ENCODE results near the gene KLHL30.

Gene KLHL30, protein sequence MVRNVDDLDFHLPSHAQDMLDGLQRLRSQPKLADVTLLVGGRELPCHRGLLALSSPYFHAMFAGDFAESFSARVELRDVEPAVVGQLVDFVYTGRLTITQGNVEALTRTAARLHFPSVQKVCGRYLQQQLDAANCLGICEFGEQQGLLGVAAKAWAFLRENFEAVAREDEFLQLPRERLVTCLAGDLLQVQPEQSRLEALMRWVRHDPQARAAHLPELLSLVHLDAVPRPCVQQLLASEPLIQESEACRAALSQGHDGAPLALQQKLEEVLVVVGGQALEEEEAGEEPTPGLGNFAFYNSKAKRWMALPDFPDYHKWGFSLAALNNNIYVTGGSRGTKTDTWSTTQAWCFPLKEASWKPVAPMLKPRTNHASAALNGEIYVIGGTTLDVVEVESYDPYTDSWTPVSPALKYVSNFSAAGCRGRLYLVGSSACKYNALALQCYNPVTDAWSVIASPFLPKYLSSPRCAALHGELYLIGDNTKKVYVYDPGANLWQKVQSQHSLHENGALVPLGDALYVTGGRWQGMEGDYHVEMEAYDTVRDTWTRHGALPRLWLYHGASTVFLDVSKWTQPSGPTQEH

DNA sequence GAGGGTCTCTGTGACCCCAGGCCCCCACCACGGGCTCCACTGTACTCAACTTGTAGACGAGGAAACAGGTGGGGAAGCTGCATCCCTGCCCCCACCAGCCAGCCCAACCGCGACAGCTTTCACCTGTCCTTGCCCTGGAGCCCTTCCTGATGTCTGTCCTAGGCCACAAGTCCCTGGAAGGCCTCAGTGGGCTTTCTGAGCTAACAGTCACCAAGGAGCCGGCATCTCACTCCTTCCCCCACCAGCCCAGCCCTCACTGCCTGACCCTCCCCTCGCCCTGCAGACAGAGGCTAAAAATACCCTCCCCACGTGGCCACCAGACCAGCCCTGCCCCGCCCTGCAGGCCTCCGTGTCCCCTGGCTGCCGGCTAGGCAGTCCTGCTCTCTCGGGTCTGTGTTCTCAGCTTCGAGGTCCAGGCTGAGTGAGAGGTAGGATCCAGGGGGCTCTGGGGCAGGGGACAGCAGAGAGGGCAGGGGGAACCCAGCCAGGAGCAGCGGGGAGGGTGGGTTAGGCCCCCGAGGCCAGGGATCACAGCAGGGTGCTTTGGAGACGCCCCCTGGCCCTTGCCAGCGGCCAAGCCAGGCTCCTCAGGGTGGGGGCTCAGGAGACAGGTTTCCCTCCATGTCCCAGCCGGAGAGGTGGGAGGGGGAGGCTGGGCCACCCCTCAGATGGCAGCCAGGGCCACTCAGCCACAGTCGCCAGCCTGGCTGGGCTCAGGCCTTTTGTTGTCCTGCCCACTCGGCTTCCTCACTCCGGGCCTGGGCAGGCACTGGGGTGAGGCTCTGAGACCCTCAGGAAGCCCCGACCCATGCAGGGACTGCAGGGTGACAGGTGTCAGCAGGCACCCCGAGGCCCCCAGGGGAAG lies at the start of gene KLHL30:
Gene KLHL30 (plus strand): TSS at position 338 of the 865 bp plus-strand sequence. CDS start 2,087 bp downstream, outside the sequence.
- no peak for DNase-seq

DNA sequence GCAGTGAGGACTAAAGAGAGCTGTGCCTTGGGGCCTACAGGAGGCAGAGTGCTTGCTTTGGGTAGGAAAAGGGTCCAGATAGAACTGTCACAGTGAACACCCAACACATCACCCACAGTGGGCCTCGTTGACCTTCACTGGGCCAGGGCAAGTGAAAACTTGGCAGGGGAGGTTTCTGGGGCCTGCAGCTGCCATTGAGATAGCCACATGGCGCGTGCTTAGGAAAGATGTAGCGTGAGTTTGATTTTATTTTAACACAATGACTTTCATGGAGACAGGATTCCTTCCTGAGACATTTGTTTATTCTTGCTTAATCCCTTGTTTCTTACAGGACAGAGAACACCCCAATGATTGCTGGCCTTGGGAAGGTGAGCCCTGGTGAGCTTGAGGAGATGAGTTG lies 47.6 kb upstream of the KLHL30 start:
- DNase-seq: no peak

DNA sequence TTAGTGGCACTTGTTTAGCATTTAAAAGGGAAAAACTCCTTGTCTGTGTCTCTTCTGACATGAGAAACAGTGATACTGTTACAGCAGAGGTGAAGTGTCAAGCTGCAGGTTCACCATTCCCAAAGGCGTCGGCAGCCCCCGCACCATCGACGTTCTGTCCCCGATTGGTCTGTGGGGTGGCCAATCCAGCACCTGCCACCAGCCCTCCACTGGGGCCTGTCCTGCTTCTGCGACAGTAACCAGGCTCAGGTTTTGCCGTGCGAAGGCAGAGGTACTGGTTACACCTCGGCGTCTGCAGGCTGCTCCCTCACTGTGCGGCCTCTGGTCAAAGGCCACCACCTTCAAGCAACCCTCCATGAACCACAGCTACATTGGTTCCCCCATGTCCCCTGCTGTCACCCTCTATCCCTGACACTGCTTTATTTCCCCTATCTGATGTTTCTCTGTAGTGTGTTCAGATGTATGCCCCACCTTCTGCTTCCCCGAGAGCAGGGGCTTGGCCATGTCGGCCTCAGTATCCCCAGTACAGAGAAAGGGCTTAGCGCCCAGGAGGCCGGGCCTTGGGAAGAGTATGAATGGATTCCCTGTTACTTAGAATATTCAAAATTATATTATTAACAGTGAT lies 46.9 kb upstream of the KLHL30 start:
- DNase-seq: no peak

DNA sequence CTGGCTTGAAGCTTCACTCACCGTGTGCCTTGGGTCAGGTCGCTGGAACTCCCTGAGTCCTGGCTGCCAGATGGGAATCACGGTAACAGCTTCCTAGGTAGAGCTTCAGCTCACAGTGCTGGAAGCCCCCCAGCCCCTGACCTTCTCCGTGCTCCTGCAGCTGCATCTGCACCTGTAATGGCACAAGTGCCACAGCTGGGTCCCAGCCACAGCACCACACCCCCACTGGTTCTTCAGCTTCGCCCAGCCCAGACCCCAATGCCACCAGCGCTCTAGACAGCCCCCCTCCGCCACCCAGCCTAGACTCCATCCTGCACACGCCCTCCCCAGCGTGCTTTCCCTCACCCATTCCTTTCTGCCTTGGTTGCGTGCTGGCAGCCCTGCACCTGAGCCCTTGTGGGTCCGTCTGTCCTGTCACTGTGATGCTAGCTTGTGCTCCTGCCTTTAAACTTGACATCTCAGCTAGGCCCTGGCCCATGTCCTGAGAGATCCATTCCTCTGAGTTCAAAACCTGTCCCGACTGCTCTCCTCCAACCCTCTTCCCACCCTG lies 45.9 kb upstream of the KLHL30 start:
- DNase-seq: no peak

DNA sequence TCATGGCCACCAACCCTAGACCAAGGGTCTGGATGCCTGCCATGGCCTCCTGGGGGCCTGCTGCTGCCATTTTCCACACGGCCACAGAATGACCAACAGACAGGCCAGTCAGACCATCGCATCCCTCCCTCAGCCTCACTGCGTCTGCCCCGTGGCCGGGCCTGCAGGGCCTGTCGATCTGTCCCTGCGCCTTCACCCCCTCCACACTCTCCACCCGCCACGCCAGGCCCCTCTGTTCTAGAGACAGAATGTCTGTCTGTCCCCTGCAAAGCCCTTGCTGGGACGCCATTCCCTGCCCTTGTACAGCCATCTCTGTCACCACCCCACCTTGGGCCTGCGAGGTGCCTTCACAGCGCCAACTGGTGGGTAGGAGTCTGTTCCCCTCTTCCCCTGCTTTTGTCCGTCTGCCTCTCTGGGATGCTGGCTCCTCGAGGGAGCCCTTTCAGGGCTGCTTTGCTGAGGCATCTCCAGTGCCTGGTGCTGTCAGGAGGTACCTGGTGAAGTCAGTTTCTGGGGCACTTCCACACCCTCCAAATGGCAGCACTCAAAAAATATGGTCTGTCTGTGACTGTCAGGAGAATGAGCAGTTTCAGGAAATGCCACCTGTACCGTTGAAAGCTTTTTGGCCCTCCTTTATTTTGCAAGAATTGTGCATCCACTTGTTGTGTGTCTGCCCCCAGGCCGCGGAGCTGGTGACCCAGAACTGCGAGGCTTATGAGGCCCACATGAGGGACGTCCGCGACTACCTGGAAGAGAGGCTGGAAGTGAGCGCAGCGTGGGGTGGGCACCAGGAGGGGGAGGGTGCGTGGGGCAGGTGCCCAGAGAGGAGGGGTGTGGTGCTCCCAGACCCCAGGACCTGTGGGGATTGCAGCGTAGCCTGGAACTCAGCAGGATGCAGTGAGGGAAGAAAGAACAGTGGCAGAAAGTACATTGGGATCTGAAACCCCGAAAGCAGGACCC lies 45.0 kb upstream of the KLHL30 start:
- no peak for DNase-seq

DNA sequence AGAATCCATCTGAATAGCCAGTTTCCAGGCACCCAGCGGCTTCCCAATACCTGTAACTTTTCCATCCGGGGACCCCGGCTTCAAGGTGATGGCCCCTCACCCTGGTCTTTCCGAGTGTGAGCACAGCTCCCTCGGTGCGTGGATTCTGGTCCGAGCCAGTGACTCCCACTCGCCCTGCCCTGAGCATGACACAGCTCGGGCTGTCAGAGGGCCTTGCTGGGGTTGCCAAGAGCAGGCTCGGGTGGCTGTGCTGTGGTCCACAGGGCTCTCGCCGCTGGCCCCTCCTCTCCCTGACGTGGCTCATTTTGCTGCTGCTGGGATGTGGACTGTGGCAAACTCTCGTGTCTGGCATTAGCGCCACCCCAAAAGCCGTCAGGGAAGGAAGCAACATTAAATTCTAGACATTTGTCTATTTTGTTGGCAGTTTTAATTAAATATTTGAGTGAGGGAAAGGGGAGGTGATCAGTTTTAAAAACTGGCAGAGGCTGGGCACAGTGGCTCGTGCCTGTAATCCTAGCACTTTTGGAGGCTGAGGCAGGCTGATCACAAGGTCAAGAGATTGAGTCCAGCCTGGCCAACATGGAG lies 43.9 kb upstream of the KLHL30 start:
- DNase-seq: no peak

DNA sequence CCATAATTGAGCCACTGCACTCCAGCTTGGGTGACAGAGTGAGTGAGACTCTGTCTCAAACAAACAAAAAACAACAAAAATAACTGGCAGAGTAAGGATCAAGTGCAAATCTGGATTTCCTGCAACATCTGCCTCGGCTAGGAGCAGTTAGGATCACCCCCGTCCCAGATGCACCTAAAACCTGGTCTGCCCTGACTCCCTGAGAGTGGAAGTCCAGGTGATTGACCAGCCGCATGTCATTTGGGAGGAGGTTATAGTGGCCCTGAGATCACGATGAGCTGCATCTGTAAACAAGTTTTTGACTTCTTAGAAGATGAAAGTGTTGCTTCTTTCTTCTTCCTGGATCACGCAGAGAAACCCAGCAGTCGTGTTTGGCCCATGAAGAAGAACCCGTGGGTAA lies 43.3 kb upstream of the KLHL30 start:
- no peak for DNase-seq

DNA sequence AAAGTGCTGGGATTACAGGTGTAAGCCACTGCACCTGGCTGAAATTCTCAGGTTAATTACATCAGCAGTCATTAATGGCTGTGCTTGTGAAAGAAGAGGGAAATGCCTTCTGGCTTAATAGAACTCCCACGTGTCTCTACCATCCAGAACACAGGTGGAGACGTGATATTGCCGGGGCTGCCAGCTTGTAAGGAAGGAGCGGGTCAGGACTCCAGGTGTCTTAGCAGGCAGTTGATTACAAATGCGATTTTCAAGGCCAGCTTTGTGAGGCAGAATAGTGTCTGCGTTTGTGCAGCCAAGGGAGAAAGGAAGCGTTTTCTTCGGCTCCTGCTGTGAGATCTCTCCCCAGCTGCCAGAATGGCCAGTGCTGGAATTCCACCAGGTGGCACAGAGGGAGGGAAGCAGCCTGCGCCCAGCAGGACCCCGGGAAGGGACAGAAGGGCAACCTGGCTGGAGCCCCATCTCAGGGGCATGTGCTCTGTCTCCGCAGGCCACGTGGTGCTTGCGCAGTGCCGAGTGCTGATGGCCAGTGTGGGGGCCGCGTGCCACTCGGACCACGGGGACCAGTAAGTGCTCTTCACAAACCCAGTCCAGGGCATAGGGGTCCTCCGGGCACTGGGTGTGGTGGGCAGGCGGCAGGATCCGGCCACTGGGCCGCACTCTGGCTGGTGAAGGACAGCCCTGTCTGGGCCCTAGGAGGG lies 42.0 kb upstream of the KLHL30 start:
- DNase-seq: no peak

DNA sequence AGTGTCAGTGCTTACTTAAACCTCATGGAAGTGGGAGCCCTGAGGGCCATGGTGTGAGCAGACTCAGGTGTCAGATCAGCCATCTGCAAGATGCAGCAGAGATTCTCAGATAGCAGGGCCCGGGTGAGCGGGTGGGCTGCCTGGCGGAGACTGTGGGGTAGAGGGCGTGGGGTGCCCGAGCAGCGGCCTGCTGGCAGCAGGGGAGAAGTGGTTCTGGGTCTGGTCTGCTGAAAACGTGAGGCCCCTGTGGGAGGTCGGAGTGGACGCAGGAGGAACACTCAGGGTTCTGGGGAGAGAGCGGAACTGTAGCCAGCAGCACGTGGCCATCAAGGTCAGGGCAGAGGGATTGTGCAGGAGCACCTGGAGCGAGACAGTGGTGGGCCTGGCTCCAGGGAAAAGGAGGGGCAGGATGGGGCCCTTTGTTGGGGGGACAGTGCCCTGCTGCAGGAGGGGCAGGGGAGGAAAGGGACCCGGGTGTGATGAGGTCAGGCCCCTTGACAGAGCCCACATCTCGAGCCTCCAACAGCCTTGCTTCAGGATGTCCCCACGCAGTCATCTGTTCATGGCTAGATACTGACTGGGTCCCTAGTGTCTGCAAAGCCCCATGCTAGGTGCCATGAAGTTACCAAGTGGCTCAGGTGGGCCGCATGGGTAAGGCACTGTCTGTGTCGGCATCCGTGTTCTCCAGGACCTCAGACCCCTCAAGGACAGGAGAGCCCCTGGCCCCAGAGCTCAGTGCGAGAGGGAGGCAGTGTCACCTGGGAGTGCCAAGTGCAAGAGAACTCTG lies 41.1 kb upstream of the KLHL30 start:
- DNase-seq: no peak

DNA sequence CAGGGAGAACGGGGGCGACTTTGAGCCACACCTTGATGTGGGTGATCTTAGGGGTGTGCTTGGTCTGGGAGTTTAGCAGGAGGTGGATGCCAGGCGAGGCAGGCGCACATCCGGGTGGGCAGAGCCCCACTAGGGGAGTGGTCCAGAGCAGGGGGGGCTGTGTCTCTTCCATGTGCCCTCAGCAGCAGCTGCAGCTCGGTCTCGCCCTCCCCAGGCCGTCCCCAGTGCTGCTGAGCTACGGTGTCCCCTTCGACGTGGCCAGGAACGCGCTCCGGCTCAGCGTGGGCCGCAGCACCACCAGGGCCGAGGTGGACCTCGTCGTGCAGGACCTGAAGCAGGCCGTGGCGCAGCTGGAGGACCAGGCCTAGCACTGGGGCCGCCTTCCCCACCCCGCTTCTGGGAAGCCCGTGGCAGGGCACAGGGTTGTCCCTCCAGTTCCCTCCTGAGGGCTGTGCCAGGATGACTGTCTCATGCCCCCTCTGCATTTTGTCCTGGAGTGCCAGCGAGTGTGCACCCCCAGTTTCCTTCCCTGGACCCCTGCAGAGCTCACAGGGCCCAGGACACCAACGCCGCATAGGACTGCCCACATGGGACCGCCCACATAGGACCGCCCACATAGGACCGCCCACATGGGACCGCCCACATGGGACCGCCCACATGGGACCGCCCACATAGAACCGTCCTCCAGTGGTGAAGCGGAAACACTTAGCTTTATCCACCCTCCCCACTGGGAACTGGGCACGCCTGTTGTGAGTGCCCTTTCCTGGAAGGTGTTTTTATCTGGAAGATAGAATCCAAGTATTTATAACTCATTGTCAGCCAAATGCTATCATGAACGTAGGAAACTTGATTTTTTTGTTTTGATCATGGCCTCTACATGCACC lies 40.2 kb upstream of the KLHL30 start:
- no peak for DNase-seq

DNA sequence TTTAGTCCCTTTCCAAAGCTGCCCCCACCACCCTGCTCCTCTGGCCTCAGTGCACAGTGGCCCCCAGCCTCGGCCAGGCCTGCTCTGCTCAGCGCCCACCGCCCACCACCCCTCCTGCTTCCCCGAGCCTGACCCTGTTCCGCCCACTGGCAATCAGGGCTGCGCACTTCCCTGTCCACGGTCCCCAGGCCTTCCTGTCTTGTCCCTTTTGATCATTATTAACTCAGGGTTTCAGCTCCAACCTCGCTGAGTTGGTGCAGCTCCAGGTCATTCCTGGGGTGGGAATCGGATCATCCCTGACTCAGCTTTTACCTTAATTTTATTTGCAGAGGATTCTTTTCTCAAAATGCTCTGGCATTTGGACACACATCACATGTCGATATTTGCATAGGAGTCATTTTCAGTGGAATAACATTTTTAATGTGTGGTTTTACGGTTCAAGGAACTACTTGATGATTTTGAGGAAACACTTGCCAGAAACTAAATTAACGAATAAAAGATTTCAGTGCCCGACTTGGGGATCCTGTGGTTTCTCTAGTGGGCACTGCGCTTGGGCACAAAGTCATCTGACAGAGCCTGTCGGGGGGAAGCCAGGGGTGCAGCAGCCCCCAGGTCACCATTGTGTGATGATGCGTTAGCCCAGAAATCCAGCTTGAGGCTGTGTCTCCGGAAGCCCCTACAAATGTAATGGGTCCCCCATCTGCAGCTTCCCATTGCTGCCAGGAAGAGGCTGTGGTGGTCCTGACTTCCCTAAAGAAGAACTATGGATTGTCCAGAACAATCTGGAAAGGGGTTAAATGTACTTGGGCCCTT lies 39.4 kb upstream of the KLHL30 start:
- DNase-seq: no peak

DNA sequence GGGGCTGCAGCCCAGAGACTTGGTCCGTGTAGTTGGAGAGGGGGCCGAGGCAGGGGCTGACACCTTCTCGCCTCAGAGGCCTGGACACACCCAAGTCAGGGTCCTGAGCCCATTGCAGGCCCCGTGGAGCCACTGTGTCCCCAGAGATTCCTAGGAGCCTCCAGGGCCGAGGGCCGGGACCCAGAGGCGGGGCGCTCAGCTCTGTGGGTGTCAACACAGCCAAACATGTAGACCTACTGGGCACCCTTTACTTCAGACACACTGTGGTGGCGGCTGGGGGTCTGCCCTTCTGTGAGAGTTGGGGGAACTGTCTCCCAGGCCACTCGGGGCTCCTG lies 38.8 kb upstream of the KLHL30 start:
- no peak for DNase-seq

DNA sequence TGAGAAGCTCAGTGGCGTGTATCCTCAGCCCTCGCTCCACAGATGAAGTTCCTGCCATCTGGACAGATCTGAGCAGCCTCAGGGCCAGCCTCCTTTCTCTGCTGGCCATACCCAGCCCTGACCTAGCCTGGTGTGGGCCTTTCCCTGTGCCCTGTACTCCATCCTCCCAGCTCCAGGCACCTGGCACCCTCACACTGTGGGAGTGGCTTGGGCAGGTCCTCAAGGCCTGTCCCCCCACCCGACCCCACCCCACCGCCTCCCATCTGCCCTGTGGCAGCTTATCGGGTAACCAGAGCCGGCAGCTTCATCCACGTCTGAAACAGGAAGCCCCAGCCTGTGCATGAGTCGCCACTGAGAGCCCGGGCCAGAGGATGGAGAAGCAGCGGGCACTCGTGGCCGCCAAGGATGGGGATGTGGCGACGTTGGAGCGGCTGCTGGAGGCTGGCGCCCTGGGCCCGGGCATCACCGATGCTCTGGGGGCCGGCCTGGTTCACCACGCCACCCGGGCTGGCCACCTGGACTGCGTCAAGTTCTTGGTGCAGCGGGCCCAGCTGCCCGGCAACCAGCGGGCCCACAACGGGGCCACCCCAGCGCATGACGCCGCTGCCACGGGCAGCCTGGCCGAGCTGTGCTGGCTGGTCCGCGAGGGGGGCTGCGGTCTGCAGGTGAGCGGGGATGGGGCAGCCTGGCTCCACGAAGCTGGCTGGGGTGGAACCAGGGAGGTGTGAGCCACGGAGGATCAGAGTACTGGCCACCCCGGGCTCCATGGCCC lies 38.2 kb upstream of the KLHL30 start, which contains the start of gene ESPNL:
Gene ESPNL (plus strand): TSS at position 292 of the 772 bp plus-strand sequence. CDS start 80 bp downstream, at position 372.
- DNase-seq: no peak

DNA sequence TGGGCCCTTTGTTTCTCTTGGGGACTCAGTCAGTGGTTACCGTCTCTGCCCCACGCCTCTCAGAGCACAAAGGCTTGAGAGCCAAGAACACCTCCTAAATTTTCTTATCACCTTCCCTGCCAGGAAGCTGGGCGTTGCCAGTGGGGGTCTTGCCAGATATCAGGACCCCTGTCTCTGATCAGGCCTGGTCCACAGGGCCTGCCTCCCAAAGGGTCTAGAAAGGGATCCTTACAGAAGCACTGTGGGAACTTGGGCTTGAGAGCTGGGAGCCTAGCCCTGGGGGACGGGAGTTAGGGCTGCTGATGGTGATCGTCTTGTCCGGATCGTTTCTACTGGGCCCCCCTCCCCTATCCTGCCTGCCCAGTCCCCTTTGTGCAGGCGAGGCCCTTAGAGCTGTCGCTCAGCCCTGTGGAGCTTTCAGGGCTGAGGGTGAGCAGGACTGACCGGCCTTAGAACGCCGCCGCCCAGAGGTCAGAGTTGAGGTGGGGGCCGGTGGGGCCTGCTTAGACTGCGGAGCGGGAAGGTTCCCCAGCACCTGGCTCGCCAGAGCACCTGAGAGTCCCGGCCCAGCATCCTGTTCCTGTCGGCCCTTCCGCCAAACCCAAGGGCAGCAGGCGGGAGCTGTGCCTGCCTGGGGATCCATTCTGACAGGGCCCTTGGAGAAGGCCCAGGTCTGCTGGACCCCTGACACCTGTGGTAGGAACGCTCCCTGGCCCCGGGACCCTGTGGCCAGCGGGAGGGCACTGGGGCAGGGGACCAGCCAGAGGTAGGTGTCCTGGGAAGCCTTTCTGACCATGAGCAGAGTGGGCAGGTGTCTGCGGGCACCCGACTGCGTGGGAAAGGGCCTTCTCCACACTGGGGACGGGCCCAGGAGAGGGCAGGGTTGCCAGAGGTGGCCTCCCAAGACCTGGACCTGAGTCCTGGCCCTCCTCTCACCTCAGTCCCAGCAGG lies 37.4 kb upstream of the KLHL30 start:
- DNase-seq: no peak
